Mesothelial cell of epicardium (in vitro differentiated cells): ENCODE measurements around the gene EEF2. TPM values are rescaled to one million over a fixed set of nuclear protein-coding genes. Genes with fewer than 3 reads are reported as not detected.
"Not testable (repeated sequence)": the region's sequence is repeated elsewhere in the genome, so short reads cannot be mapped to it uniquely, and the experiment has no call there.

Source experiments
- DNase-seq, 2 experiments: peaks; one replicate each; pipeline ENCODE4 v3.0.0; 2021; ENCODE audit warnings: low spot score in 2 of 2; ENCODE audit not compliant: unreplicated experiment in 2 of 2
- H3K27ac Mint-ChIP-seq: 2 replicates; pipeline ENCODE4 v1.8.0; 2021; ENCODE audit warnings: mixed read lengths
- H3K27me3 Mint-ChIP-seq: 2 replicates; pipeline ENCODE4 v1.8.0; 2021; ENCODE audit warnings: low read depth, mixed read lengths
- H3K36me3 Mint-ChIP-seq: 2 replicates; pipeline ENCODE4 v1.8.0; 2021; ENCODE audit warnings: mixed read lengths
- H3K4me1 Mint-ChIP-seq: 2 replicates; pipeline ENCODE4 v1.8.0; 2021; ENCODE audit warnings: mixed read lengths
- H3K4me3 Mint-ChIP-seq: 2 replicates; pipeline ENCODE4 v1.8.0; 2021; ENCODE audit warnings: mild to moderate bottlenecking, moderate library complexity, mixed read lengths
- H3K9me3 Mint-ChIP-seq: 2 replicates; pipeline ENCODE4 v1.8.0; 2021; ENCODE audit warnings: mixed read lengths
- CTCF ChIP-seq: fragments of 200-600 bp; sonication (generic); IDR thresholded peaks from one replicate; pipeline ENCODE4 v1.5.0; 2021; ENCODE audit warnings: antibody characterized with exemption; ENCODE audit not compliant: unreplicated experiment
- total RNA-seq: library from RNA; stranded (reverse); gene quantifications from 3 replicates; pipeline ENCODE4 v1.2.1, GENCODE V29; 2021

The EEF2 gene
- total RNA-seq, 1 donor from 2014 or later, result 2,808 TPM

GRCh38 chr19:3944018-3944721, 41.1 kb downstream of the EEF2 start:
- Mint-ChIP-seq H3K9me3 (no peaks in the 10 kb centered on the region), H3K4me1 (no peaks in the 10 kb centered on the region), H3K27ac (no peak overlapping the region), H3K27me3 (no peaks in the 10 kb centered on the region), H3K4me3 (no peak overlapping the region), H3K36me3 (no peaks in the 10 kb centered on the region)
- DNase-seq, result no peak
- no peak for TF ChIP-seq CTCF

GRCh38 chr19:3942790-3943409, 42.4 kb downstream of the EEF2 start:
- no peak overlapping the region for H3K27ac Mint-ChIP-seq

GRCh38 chr19:3938300-3938950, 46.8 kb downstream of the EEF2 start:
- H3K27me3 Mint-ChIP-seq, result peaks cover 15% of the 10 kb centered on the region
- H3K27ac Mint-ChIP-seq, result not testable (repeated sequence)

More at GRCh38 chr19:3942790-3943409, 42.4 kb downstream of the EEF2 start:
- DNase-seq, result no peak
- TF ChIP-seq CTCF, result no peak
- Mint-ChIP-seq H3K4me1 (no peaks in the 10 kb centered on the region), H3K9me3 (no peaks in the 10 kb centered on the region), H3K36me3 (no peaks in the 10 kb centered on the region), H3K4me3 (no peak overlapping the region), H3K27me3 (no peaks in the 10 kb centered on the region)

GRCh38 chr19:3936506-3937442, 48.5 kb downstream of the EEF2 start:
- no peak overlapping the region for H3K27ac Mint-ChIP-seq
- no peaks in the 10 kb centered on the region for H3K36me3 Mint-ChIP-seq
- DNase-seq, result no peak
- H3K27me3 Mint-ChIP-seq, result peaks cover 23% of the 10 kb centered on the region
- no peaks in the 10 kb centered on the region for H3K9me3 Mint-ChIP-seq
- peaks cover 2% of the 10 kb centered on the region for H3K4me1 Mint-ChIP-seq
- no peak for TF ChIP-seq CTCF
- H3K4me3 Mint-ChIP-seq, result no peak overlapping the region

More at GRCh38 chr19:3938300-3938950, 46.8 kb downstream of the EEF2 start:
- H3K4me1 Mint-ChIP-seq, H3K4me3 Mint-ChIP-seq, H3K9me3 Mint-ChIP-seq, DNase-seq, H3K36me3 Mint-ChIP-seq: not testable (repeated sequence)

GRCh38 chr19:3932931-3933810, 52.1 kb downstream of the EEF2 start, which contains the start of gene NMRK2:
Gene NMRK2, plus strand, starts transcription at chr19:3933069. Its CDS starts 603 bp downstream, at chr19:3933672.
- DNase-seq, result no peak
- peaks cover 31% of the 10 kb centered on the region for H3K27me3 Mint-ChIP-seq
- H3K4me1 Mint-ChIP-seq, result peaks cover 2% of the 10 kb centered on the region
- TF ChIP-seq CTCF, result no peak
- no peaks in the 10 kb centered on the region for H3K9me3 Mint-ChIP-seq
- no peaks in the 10 kb centered on the region for H3K36me3 Mint-ChIP-seq
- H3K27ac Mint-ChIP-seq, result no peak within 1 kb of the TSS
- H3K4me3 Mint-ChIP-seq, result peak within 1 kb of the TSS; percentile 54
